NCI-H446 (cell line): Measurements from ENCODE around the gene MAGED4.
"Not testable (repeated sequence)": the region's sequence is repeated elsewhere in the genome, so short reads cannot be mapped to it uniquely, and the experiment has no call there.

ENCODE experiments used
- DNase-seq, 2 experiments: peaks; one replicate each; lab custom pipeline; 2025; lab: John Stamatoyannopoulos, UW

The MAGED4 gene

GRCh38 chrX:52184440-52185077 lies at the start of gene MAGED4:
Gene MAGED4 (plus strand): TSS chrX:52184888. CDS start chrX:52185923, 1,035 bp downstream.
- DNase-seq = not testable (repeated sequence)

DNA sequence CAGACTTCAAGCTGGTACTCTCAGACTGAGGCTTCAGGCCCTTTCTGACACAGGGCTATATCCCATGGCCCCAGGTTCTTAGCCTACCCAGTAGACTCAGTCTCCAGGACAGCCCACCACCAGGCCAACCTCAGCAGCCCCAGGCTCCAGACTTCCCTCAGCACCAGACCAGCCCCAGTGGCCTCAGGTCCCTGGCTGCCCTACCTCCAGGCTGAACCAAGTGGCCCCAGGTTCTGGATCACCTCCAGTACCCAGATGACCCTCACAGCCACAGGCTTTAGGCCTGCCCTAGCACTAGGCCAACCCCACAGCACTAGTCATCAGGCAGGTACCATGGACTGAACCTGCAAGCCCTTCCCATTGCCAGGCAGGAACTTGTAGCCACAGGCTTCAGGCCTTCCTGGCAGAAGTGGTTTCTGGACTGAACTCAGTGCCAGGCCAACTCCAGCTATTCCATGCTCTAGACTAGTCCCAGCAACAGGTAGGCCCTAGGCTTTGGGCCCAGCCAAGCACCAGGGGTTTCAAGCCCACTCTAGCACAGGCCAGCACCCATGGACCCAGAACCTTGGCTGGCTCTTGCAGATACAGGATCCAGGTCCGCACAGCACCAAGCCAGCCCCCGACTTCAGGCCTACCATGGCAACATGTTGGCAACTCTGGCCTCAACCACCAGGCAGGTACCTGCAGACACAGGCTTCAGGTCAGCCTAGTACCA lies 45.7 kb upstream of the MAGED4 start:
- no peak for DNase-seq

GRCh38 chrX:52139545-52139895 lies 45.2 kb upstream of the MAGED4 start:
- no peak for DNase-seq

DNA sequence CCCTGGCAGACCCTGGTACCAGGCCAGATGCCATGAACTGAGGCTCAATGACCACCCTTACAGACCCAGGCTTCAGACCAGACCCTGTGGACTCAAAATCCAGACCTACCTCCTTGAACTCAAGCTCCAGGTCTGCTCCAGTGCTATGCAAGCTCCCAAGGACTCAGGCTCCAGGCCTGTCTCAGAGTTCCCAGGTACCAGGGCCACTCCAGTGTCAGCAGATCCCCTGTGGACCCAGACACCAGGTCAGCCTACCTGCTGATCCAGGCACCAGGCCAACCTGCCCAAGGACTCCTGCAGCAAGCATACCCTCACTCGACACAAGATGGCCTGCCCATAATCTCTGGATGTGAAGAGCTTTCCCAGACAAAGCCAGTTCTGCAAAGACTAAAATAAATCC lies 44.7 kb upstream of the MAGED4 start:
- no peak for DNase-seq

- not testable (repeated sequence) for DNase-seq
These were observed 34.0 kb upstream of the MAGED4 start for GRCh38 chrX:52150667-52151066.

DNA sequence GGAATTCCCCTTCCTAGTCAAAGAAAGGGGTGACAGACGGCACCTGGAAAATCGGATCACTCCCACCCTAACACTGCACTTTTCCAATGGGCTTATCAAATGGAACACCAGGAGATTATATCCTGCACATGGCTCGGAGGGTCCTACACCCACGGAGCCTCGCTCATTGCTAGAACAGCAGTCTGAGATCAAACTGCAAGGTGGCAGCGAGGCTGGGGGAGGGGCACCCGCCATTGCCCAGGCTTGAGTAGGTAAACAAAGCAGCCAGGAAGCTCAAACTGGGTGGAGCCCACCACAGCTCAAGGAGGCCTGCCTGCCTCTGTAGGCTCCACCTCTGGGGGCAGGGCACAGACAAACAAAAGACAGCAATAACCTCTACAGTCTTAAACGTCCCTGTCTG lies 24.5 kb upstream of the MAGED4 start:
- DNase-seq = not testable (repeated sequence)

DNA sequence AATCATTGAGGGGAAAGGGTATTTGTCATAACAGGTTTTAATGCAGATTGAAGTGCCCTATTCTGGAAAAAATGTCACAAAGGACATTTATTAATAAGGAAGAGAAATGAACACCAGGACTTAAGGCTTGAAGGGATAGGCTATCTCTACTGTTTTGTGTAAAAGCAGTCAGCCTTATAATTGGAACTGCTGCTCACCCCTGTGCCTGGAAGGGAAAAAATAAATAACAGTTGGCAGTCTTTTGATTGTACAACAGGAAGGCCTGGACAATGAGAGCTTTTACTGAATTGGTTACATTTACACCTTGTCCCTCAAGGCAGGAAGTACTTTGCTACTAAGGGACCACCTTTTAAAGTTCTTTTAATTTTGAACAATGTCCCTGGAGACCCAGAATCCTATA lies 17.8 kb upstream of the MAGED4 start:
- DNase-seq = no peak

DNA sequence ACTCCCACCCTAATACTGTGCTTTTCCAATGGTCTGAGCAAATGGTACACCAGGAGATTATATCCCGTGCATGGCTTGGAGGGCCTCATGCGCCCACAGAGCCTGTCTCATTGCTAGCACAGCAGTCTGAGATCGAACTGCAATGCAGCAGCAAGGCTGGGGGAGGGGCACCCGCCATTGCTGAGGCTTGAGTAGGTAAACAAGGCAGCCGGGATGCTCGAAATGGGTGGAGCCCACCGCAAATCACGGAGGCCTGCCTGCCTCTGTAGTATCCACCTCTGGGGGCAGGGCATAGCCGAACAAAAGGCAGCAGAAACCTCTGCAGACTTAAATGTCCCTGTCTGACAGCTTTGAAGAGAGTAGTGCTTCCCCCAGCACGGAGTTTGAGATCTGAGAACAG lies 13.6 kb upstream of the MAGED4 start:
- not testable (repeated sequence) for DNase-seq

DNA sequence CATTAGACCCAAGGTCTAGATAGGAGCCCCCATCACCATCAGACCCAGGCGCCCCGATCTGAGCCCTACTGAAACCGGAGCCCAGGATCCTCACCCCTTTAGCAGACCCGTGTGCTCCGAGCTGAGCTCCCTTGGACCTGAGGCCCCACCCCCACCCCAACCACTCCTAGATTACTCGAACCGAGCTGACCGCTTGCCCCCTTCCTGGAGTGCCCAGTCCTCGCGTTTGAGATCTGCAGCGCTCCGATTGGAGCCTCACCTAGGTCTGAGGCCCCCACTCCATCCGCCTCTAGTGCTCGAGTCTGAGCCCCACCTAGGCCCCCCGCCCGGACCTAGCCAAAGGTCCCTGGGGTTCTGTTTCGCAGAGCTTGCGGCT lies 378 bp downstream of the MAGED4 start:
- not testable (repeated sequence) for DNase-seq

- DNase-seq = not testable (repeated sequence)
These were observed 26.7 kb downstream of the MAGED4 start for GRCh38 chrX:52211405-52211804.

DNA sequence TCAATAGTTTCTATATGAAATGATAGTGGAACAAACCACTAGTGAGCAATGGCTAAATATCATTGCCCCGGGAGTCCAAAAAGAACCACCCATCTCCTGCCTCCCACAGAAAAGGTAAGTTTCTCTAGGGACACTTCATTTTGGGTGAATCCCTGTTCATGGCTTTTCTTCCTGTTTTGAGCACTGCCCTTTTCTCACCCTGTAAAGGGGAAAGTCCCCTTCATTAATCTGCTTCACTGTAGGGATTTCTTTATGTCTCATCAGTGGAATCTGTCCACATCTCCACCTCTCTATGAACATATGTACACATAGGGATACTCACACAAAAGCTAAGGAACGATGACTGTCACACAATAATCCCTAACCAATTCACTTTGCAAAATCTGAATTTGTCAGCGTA lies 28.6 kb downstream of the MAGED4 start:
- DNase-seq = no peak

- DNase-seq = no peak
These were observed 31.9 kb downstream of the MAGED4 start for GRCh38 chrX:52216541-52216940.

- no peak for DNase-seq
These were observed 32.9 kb downstream of the MAGED4 start for GRCh38 chrX:52217494-52218160.

DNA sequence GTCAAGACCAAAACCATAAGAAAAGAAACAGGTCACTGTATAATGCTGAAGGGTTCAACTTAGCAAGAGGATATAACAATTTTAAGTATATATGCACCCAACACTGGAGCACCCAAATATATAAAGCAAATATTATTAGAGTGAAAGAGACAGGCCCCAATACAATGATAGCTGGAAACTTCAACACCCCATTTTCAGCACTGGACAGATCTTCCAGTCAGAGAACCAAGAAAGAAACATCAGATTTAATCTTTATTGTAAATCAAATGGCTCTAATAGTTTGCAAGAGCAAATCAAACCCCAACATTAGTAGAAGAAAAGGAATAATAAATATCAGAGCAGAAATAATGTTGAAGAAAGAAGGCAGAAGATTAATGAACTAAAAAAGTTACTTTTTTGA lies 36.2 kb downstream of the MAGED4 start:
- no peak for DNase-seq
